GM06990 (cell line): ENCODE data around the gene GSTO2.

Experiments used
- DNase-seq: peaks from one replicate; pipeline ENCODE4 v3.0.0-alpha.2; 2011; ENCODE audit not compliant: insufficient read length; ENCODE audit errors: extremely low read depth
- H3K27me3 ChIP-seq: replicated peaks from 2 replicates; pipeline ENCODE4 v1.6.0; 2011; ENCODE audit warnings: low read length; ENCODE audit not compliant: control insufficient read depth, insufficient read depth
- H3K36me3 ChIP-seq: 2 replicates; pipeline ENCODE4 v1.5.1; 2011; ENCODE audit warnings: low read length; ENCODE audit not compliant: control insufficient read depth, insufficient read depth
- H3K4me3 ChIP-seq: replicated peaks from 2 replicates; pipeline ENCODE4 v1.5.1; 2011; ENCODE audit warnings: low read depth, mild to moderate bottlenecking, control low read depth, low read length
- TF ChIP-seq, protein P1 (sequence below): IDR thresholded peaks from 2 replicates; pipeline ENCODE4 v1.5.1; 2011; ENCODE audit warnings: low read length, control low read depth, mild to moderate bottlenecking, inconsistent platforms; ENCODE audit not compliant: insufficient read depth, poor library complexity, severe bottlenecking

Gene GSTO2

DNA sequence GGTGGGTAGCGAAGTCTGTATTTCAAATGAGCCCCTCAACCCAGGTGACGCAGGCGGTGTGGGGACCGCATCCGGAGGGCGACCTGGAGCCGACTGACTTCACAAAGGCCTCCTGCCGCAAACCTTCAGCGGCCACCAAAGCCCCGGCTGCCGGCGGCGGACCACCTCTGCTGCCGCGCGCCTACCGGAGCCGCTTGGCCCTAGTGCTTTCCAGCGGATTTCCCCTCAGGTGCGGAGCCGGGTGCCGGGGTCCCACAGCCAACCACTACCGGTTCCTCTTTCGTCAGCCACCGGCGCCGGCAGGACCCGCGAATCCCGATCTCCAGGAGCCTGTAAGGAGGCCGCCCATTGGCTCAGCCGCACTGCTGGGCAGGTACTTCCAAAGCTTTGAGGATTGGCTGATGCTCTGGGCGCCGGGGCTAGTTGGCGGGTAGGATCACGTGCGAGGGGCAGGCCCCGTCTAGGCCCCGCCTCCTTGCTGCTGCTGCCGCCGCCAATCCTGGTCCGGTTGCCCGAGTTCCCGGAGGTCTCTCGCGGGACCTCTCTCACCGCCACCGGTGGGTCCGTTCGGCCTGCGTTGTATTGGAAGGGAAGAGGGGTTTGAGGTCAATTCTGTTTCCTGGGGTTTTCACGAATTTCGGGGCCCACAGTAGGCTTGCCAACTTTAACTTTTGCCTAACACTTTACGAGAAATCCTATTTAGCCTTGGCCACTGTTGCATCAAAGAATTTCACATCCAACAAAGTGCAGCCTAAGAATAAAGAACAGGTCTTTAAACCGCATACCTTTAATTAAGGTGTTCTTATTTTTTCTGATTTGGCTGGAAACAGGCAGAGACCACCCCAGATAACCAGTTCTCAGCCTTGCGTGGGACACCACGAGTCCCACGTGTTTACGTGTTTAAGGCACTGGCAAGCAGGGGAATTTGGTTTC, at the start of gene GSTO2:
Gene GSTO2 (plus strand): TSS at position 472 of the 933 bp plus-strand sequence. CDS start 5,732 bp downstream, outside the sequence.
- TF ChIP-seq, protein P1, sequence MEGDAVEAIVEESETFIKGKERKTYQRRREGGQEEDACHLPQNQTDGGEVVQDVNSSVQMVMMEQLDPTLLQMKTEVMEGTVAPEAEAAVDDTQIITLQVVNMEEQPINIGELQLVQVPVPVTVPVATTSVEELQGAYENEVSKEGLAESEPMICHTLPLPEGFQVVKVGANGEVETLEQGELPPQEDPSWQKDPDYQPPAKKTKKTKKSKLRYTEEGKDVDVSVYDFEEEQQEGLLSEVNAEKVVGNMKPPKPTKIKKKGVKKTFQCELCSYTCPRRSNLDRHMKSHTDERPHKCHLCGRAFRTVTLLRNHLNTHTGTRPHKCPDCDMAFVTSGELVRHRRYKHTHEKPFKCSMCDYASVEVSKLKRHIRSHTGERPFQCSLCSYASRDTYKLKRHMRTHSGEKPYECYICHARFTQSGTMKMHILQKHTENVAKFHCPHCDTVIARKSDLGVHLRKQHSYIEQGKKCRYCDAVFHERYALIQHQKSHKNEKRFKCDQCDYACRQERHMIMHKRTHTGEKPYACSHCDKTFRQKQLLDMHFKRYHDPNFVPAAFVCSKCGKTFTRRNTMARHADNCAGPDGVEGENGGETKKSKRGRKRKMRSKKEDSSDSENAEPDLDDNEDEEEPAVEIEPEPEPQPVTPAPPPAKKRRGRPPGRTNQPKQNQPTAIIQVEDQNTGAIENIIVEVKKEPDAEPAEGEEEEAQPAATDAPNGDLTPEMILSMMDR = no peak
- DNase-seq = peak; percentile 97
- no peaks in the 10 kb centered on the region for H3K27me3 ChIP-seq
- peaks cover 2% of the 10 kb centered on the region for H3K36me3 ChIP-seq
- peak within 1 kb of the TSS; percentile 87 for H3K4me3 ChIP-seq

- no peak overlapping the region for H3K4me3 ChIP-seq
- no peaks in the 10 kb centered on the region for H3K36me3 ChIP-seq
- H3K27me3 ChIP-seq = no peaks in the 10 kb centered on the region
- TF ChIP-seq, protein P1 = no peak
- DNase-seq = no peak
Measured at GRCh38 chr10:104220522-104220921, 48.5 kb upstream of the GSTO2 start.

- TF ChIP-seq, protein P1 = no peak
- no peak for DNase-seq
- no peaks in the 10 kb centered on the region for H3K36me3 ChIP-seq
- H3K4me3 ChIP-seq = no peak overlapping the region
- no peaks in the 10 kb centered on the region for H3K27me3 ChIP-seq
Measured at GRCh38 chr10:104223304-104223703, 45.7 kb upstream of the GSTO2 start.

DNA sequence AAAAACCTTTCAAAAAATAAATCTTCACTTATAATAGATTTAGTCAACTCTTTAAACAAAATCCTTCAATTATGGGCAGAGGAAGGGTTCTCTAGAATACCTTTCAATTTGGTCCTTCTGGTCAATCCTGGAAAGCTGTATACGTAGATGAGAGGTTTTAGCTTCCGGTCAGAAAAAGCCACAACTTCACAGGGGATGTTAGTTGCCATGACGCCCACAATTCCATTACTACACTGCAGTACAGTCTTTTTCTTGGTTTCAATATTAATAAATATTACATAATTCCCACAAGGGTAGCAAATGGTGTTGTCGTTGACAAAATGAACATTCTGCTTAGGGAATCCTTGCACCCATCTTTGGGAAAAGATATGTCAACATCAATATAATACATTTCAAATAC, 38.5 kb upstream of the GSTO2 start:
- Histone ChIP-seq H3K36me3 (no peaks in the 10 kb centered on the region), H3K4me3 (no peak overlapping the region), H3K27me3 (no peaks in the 10 kb centered on the region)
- DNase-seq = no peak
- TF ChIP-seq, protein P1 = no peak

- TF ChIP-seq, protein P1 = no peak
- peak; percentile 94 for DNase-seq
- H3K27me3 ChIP-seq = no peaks in the 10 kb centered on the region
- H3K4me3 ChIP-seq = peak within 1 kb of the TSS; percentile 86
- H3K36me3 ChIP-seq = no peaks in the 10 kb centered on the region
Measured at GRCh38 chr10:104231784-104232612, 37.0 kb upstream of the GSTO2 start, which contains the start of gene CFAP43. Gene CFAP43 (minus strand): TSS chr10:104232364. CDS start chr10:104232246, 118 bp downstream.
